ENCODE data around the gene ITSN2. TPM values are rescaled to one million over a fixed set of nuclear protein-coding genes. Genes with fewer than 3 reads are reported as not detected.

ITSN2 gene
- polyA plus RNA-seq, 1 donor from 2014 or later, result 10.6 TPM

DNA sequence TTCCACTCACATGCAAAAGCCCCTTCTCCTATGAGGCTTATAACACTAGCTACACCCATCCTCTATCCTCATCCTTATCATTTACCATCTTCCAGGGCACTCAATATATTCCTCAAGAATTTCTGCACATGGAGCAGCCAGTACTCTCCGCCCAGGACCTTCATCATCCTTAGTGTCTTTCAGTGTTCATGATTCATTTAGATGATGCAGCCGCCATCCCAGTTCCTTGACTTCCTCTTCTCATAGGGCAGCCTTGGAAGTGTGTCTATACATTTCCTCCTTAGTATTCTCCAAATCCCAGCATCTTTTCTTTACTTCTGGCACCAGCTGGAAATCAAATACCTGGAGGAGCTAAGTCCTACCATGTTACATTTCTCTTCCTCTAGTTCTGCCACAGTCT, 3.0 kb upstream of the ITSN2 start:
- Histone ChIP-seq H3K79me2 (replicated peaks; ENCODE audit: insufficient read depth, low read length) (no peaks in the 10 kb centered on the region), H3K36me3 (ENCODE audit: insufficient read depth, low read length) (no peaks in the 10 kb centered on the region), H3K9me2 (ENCODE audit: insufficient read depth, low read length) (no peaks in the 10 kb centered on the region), H3K4me2 (ENCODE audit: low read length) (no peak overlapping the region), H3K9me3 (ENCODE audit: low read length) (no peaks in the 10 kb centered on the region), H2AFZ (ENCODE audit: low read depth, low read length) (no peak overlapping the region), H3K27ac (ENCODE audit: low read length) (no peak overlapping the region), H3F3A (ENCODE audit: insufficient read depth, low read length, poor library complexity, severe bottlenecking) (no peaks in the 10 kb centered on the region), H3K9ac (ENCODE audit: low read length) (no peak overlapping the region), H3K27me3 (ENCODE audit: insufficient read depth, low read depth, low read length) (peaks cover 11% of the 10 kb centered on the region), H4K20me1 (ENCODE audit: insufficient read depth) (no peaks in the 10 kb centered on the region), H3K4me3 (ENCODE audit: low read length) (no peak overlapping the region)
- TF ChIP-seq RAD21 (conservative IDR thresholded peaks at IDR 0.05), result no peak
- no peak for TF ChIP-seq TAF1 (IDR thresholded peaks at IDR 0.05; ENCODE audit: low read depth)
- TF ChIP-seq, protein P1, sequence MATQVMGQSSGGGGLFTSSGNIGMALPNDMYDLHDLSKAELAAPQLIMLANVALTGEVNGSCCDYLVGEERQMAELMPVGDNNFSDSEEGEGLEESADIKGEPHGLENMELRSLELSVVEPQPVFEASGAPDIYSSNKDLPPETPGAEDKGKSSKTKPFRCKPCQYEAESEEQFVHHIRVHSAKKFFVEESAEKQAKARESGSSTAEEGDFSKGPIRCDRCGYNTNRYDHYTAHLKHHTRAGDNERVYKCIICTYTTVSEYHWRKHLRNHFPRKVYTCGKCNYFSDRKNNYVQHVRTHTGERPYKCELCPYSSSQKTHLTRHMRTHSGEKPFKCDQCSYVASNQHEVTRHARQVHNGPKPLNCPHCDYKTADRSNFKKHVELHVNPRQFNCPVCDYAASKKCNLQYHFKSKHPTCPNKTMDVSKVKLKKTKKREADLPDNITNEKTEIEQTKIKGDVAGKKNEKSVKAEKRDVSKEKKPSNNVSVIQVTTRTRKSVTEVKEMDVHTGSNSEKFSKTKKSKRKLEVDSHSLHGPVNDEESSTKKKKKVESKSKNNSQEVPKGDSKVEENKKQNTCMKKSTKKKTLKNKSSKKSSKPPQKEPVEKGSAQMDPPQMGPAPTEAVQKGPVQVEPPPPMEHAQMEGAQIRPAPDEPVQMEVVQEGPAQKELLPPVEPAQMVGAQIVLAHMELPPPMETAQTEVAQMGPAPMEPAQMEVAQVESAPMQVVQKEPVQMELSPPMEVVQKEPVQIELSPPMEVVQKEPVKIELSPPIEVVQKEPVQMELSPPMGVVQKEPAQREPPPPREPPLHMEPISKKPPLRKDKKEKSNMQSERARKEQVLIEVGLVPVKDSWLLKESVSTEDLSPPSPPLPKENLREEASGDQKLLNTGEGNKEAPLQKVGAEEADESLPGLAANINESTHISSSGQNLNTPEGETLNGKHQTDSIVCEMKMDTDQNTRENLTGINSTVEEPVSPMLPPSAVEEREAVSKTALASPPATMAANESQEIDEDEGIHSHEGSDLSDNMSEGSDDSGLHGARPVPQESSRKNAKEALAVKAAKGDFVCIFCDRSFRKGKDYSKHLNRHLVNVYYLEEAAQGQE (IDR thresholded peaks at IDR 0.05; ENCODE audit: borderline replicate concordance), result no peak
- TF ChIP-seq, protein P2, sequence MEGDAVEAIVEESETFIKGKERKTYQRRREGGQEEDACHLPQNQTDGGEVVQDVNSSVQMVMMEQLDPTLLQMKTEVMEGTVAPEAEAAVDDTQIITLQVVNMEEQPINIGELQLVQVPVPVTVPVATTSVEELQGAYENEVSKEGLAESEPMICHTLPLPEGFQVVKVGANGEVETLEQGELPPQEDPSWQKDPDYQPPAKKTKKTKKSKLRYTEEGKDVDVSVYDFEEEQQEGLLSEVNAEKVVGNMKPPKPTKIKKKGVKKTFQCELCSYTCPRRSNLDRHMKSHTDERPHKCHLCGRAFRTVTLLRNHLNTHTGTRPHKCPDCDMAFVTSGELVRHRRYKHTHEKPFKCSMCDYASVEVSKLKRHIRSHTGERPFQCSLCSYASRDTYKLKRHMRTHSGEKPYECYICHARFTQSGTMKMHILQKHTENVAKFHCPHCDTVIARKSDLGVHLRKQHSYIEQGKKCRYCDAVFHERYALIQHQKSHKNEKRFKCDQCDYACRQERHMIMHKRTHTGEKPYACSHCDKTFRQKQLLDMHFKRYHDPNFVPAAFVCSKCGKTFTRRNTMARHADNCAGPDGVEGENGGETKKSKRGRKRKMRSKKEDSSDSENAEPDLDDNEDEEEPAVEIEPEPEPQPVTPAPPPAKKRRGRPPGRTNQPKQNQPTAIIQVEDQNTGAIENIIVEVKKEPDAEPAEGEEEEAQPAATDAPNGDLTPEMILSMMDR (IDR thresholded peaks at IDR 0.05; ENCODE audit: poor library complexity, severe bottlenecking), result no peak
- TF ChIP-seq EZH2 (IDR thresholded peaks at IDR 0.05; ENCODE audit: borderline replicate concordance, insufficient read depth, low read length, poor library complexity, severe bottlenecking), result no peak
- TF ChIP-seq SMC3 (conservative IDR thresholded peaks at IDR 0.05; ENCODE audit: poor library complexity), result no peak
- no peak for TF ChIP-seq MXI1 (conservative IDR thresholded peaks at IDR 0.05; ENCODE audit: poor library complexity, severe bottlenecking)
- no peak for TF ChIP-seq EP300 (conservative IDR thresholded peaks at IDR 0.05; ENCODE audit: poor library complexity, severe bottlenecking)
- TF ChIP-seq POLR2AphosphoS5 (IDR thresholded peaks at IDR 0.05), result no peak

DNA sequence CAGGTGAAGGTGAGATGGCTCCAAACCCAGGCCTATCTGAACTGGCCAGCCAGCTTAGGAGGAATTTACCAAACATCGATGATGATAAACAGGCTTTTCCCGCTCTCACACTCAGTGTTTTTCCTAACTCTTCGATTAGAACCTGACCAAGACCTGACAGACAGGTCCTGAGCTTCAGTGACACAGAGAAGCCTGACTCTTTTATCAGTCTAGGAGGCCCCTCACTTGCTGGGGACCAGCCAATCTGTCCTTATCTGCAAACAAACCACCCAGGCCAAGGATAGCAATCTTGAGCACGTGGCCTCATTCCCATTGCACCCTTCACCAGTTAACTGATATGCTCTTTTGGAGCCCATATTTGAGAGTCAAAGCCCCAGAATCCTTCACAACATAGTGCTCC, 1.9 kb upstream of the ITSN2 start:
- H3K27me3 ChIP-seq (ENCODE audit: insufficient read depth, low read depth, low read length), result peaks cover 11% of the 10 kb centered on the region
- H3K9ac ChIP-seq (ENCODE audit: low read length), result no peak overlapping the region
- H2AFZ ChIP-seq (ENCODE audit: low read depth, low read length), result no peak overlapping the region
- no peak overlapping the region for H3K27ac ChIP-seq (ENCODE audit: low read length)
- no peaks in the 10 kb centered on the region for H3K9me3 ChIP-seq (ENCODE audit: low read length)
- H3K4me3 ChIP-seq (ENCODE audit: low read length), result no peak overlapping the region
- no peaks in the 10 kb centered on the region for H3F3A ChIP-seq (ENCODE audit: insufficient read depth, low read length, poor library complexity, severe bottlenecking)
- TF ChIP-seq TAF1 (IDR thresholded peaks at IDR 0.05; ENCODE audit: low read depth), result no peak
- TF ChIP-seq MXI1 (conservative IDR thresholded peaks at IDR 0.05; ENCODE audit: poor library complexity, severe bottlenecking), result no peak
- no peak for TF ChIP-seq SMC3 (conservative IDR thresholded peaks at IDR 0.05; ENCODE audit: poor library complexity)
- no peak for TF ChIP-seq EP300 (conservative IDR thresholded peaks at IDR 0.05; ENCODE audit: poor library complexity, severe bottlenecking)
- TF ChIP-seq, protein P1 (IDR thresholded peaks at IDR 0.05; ENCODE audit: borderline replicate concordance), result no peak
- TF ChIP-seq, protein P2 (IDR thresholded peaks at IDR 0.05; ENCODE audit: poor library complexity, severe bottlenecking), result no peak
- TF ChIP-seq RAD21 (conservative IDR thresholded peaks at IDR 0.05), result no peak
- no peak for TF ChIP-seq EZH2 (IDR thresholded peaks at IDR 0.05; ENCODE audit: borderline replicate concordance, insufficient read depth, low read length, poor library complexity, severe bottlenecking)
- no peak for TF ChIP-seq POLR2AphosphoS5 (IDR thresholded peaks at IDR 0.05)
- H4K20me1 ChIP-seq (ENCODE audit: insufficient read depth), result no peaks in the 10 kb centered on the region
- H3K79me2 ChIP-seq (replicated peaks; ENCODE audit: insufficient read depth, low read length), result peaks cover 4% of the 10 kb centered on the region
- no peaks in the 10 kb centered on the region for H3K36me3 ChIP-seq (ENCODE audit: insufficient read depth, low read length)
- H3K9me2 ChIP-seq (ENCODE audit: insufficient read depth, low read length), result no peaks in the 10 kb centered on the region
- no peak overlapping the region for H3K4me2 ChIP-seq (ENCODE audit: low read length)
